Measurements from ENCODE around the gene METTL17. TPM values are rescaled to one million over a fixed set of nuclear protein-coding genes. Genes with fewer than 3 reads are reported as not detected.
"Not testable (repeated sequence)": the region's sequence is repeated elsewhere in the genome, so short reads cannot be mapped to it uniquely, and the experiment has no call there.

The METTL17 gene
- total RNA-seq: 37.8 TPM

GRCh38 chr14:20989787-20990600, at the start of gene METTL17:
Gene METTL17 (plus strand): TSS chr14:20989980. CDS start chr14:20990003, 23 bp downstream.
- ATAC-seq: peak; percentile 86

- not testable (repeated sequence) for ATAC-seq
These were observed 44.6 kb upstream of the METTL17 start for GRCh38 chr14:20945146-20945545.

DNA sequence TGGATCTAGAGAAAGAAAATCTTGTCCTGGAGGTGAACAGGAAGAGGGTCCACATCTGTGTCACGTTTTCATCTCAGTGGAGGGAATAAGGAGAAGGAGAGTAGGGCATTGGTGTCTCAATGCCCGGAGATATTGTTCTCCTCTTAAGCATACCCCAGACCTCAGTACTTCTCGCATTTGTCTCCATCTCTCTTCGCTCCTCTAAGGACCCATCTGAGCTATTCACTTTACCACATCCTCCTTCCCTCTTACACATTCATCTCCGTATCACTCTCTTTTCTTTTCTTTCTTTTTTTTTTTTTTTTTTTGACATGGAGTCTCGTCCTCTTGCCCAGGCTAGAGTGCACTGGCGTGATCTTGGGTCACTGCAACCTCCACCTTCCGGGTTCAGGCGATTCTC, 43.1 kb upstream of the METTL17 start:
- ATAC-seq: not testable (repeated sequence)

DNA sequence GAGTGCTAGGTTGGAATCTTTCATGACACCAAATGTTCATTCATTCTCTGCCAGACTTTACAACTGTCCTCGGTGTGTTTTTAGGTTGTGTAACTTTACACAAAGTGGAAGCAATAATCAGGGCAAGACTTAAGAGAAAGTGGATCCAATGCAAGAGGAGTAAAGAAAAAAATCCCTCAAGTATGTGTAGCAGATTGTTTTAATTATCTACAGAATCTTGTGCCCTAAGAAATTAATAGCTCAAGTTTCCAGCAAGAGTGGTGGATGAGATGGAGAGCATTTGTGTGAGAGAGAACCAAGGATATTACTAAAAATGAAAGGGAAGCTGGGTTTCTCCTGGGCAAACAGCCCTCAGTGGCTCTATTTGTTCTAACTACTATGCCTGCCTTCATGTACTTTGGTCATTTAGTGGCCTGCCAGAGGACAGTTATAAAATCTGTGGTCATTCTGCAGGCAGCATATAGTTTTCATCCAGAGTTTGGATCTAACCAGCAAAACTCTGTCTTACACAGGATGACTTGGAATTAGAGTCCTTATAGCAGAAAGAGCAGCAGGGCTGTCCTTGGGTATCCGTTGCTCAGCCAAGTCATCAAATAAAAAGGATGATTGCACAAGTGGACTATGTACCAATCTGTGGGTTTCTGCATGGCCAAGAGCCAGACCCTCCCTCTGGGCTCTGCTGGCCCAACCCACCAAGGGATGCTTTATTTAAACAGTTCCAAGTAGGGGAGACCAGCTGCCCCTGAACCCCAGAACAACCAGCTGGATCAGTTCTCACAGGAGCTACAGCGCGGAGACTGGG, 34.8 kb upstream of the METTL17 start, which contains the start of gene RNASE2:
Gene RNASE2 (plus strand): TSS at position 752 of the 802 bp plus-strand sequence. CDS start 285 bp downstream, outside the sequence.
- not testable (repeated sequence) for ATAC-seq

GRCh38 chr14:20955538-20955873, 34.3 kb upstream of the METTL17 start:
- ATAC-seq: not testable (repeated sequence)

DNA sequence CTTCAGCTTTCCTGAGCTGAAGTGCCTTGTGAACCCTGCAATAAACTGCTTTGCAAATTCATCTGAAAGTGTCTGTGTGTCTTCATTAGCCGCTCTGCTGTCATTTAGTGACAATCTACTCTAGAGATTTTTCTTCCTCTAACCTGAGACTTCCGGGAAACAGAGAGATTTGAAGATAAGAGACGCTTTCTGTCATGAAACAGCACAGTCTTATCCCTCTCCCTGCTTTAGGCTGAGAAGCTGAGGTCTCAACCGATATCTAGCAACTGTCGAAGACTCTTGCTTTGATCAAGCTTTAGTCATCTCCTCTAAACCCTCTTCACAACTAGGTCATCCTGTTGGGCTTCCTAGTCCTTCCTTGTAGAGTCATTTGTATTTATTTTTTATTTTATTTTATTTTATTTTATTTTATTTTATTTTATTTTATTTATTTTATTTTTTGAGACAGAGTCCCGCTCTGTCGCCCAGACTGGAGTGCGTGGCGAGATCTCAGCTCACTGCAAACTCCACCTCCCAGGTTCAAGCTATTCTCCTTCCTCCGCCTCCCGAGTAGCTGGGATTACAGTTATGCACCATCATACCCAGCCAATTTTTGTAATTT, 33.3 kb upstream of the METTL17 start:
- no peak for ATAC-seq

- ATAC-seq: not testable (repeated sequence)
These were observed 30.8 kb upstream of the METTL17 start for GRCh38 chr14:20958946-20959345.

- ATAC-seq: no peak
These were observed 20.4 kb upstream of the METTL17 start for GRCh38 chr14:20969336-20969735.

GRCh38 chr14:20970647-20970982, 19.2 kb upstream of the METTL17 start:
- no peak for ATAC-seq

GRCh38 chr14:20970983-20971704, 18.6 kb upstream of the METTL17 start:
- ATAC-seq: peak; percentile 94

DNA sequence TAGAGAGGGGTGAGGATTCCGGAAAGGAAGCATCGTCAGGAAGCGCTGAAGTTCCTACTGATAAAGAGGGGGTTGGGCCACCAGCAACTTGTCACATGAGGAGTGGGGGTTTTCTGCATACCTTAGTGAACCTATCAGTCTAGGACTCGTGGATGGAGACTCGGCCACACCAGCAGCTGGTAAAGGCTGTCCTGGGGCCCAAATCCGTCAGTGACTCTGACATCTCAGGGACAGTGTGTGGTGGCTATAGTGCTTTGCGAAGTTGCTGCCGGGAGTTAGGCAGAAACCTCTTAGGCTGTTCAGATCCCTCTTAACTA, 18.1 kb upstream of the METTL17 start:
- no peak for ATAC-seq

- ATAC-seq: no peak
These were observed 16.3 kb upstream of the METTL17 start for GRCh38 chr14:20973501-20973900.

DNA sequence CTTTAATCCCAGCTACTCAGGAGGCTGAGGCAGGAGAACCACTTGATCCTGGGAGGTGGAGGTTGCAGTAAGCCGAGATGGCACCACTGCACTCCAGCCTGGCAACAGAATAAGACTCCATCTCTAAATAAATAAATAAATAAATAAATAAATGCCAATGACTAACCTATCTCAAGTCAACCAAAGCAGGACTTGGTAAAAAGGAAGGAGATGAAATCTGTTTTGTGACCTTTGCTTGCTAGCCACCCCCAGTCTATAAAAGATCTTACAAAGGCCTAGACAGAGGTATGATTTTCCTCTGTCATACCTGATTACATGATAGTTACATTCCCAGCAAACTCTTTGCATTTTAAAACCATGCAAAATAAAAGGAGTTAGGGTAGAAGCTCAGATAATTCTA, 13.5 kb upstream of the METTL17 start:
- no peak for ATAC-seq

GRCh38 chr14:20978687-20979086, 11.1 kb upstream of the METTL17 start:
- no peak for ATAC-seq

DNA sequence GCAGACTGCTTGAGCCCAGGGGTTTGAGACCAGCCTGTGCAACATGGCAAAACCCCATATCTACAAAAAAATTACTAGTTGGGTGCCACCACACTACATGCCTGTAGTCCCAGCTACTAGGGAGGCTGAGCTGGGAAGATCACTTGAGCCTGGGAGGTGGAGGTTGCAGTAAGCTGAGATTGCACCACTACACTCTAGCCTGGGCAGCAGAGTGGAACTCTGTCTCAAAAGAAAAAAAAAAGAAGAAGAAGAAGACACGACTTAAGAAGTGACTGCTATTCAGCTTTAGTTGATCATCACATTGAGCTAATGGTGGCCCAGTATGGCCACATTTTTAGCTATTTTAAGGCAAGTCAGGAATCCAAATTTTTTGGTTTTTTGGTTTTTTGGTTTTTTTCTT, 8.9 kb upstream of the METTL17 start:
- ATAC-seq: no peak

DNA sequence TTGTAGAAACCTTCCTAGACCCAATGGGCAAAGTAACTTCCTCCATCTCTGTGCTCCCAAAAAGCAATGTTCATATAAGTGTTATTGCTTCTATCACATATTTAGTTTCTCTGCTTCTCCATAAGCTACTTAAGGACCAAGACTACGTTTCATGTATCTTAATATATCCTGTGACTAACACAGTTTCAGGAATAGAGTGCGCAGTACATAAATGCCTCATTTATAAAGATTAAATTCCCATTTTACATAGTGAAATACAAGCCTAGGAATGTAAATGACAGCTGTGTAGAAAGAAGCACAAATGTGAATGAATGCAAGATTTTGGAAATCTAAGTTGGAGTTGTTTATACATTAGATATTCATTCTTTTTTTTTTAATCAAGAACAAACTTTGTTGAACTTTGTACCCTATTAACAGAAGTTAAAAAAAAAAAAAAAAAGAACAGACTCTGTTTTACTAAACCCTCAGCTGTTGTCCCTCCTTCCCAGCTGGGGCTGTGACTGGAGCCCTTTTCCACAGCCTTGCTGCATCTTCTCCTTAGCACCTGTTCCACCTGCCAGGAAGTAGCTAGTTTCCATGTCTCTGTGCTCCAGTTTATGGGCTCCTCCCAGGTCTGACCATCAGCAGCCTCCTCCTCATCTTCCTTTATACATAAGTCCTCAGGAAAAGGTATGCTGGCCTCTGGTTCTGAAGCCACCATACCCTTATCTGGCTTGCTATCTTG, 7.0 kb upstream of the METTL17 start:
- no peak for ATAC-seq

DNA sequence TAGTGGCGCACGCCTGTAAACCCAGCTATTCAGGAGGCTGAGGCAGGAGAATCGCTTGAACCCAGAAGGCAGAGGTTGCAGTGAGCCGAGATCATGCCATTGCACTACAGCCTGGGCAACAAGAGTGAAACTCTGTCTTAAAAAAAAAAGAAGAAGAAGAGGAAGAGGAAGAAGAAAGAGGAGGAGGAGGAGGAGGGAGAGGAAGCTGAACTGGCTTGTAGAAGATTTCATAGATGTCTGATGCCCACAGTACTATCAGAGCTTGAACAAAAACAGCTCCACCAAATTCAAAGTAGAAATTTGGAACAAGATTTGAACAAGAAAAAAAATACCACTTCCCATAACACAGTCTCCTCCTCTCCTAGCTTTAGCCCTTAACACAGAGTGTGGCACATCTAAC, 4.1 kb upstream of the METTL17 start:
- not testable (repeated sequence) for ATAC-seq

GRCh38 chr14:20986811-20987210, 3.0 kb upstream of the METTL17 start:
- ATAC-seq: peak; percentile 83

- ATAC-seq: no peak
These were observed 886 bp upstream of the METTL17 start for GRCh38 chr14:20988717-20989470.

DNA sequence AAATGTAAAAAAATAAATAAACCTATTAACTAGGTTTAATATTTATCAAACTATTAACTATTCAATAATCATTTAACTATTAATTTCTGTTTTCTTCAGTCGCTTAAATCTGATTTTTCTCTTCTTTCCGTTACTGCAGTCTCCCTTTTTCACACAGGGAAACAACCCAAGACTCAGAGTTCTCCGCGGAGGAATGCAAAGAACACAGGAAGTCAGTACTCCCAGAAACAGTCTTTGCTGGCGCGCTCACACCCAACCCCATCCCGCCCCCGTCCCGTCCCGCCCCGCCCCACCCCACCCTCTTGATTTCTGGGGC, 351 bp upstream of the METTL17 start:
- no peak for ATAC-seq

- ATAC-seq: no peak
These were observed 6.7 kb downstream of the METTL17 start for GRCh38 chr14:20996521-20996920.

- peak; percentile 24 for ATAC-seq
These were observed 7.3 kb downstream of the METTL17 start for GRCh38 chr14:20997115-20997514.
